Hematopoietic multipotent progenitor cell (in vitro differentiated cells): Measurements from ENCODE around the gene EEF1A1. TPM values are rescaled to one million over a fixed set of nuclear protein-coding genes. Genes with fewer than 3 reads are reported as not detected.
A peak's percentile ranks its signal among the peaks of the same experiment; 100 is the strongest.
"Not testable (repeated sequence)": the region's sequence is repeated elsewhere in the genome, so short reads cannot be mapped to it uniquely, and the experiment has no call there.

ENCODE experiments used
- DNase-seq, 3 donors: peaks; one replicate each; pipeline ENCODE4 v3.0.0-alpha.2; 2011 to 2015; ENCODE audit warnings: low read depth in 2 of 3, low spot score in 2 of 3
- small RNA-seq: library from RNA; depleted of rRNA; stranded (forward); fragments of <200 nt; gene quantifications from one replicate; pipeline ENCODE3, GENCODE V24; 2012
- total RNA-seq: library from RNA; depleted of rRNA; stranded (reverse); fragments of >200 nt; gene quantifications from one replicate; pipeline ENCODE4 v1.2.3, GENCODE V29; 2012

The EEF1A1 gene
- total RNA-seq, 1 donor = 27,910 TPM

GRCh38 chr6:73508776-73509175 lies 12.1 kb downstream of the EEF1A1 start:
- no peak for DNase-seq

- no peak for DNase-seq
Observed at GRCh38 chr6:73506246-73506645, 14.6 kb downstream of the EEF1A1 start.

GRCh38 chr6:73505705-73506104 lies 15.1 kb downstream of the EEF1A1 start:
- DNase-seq = not testable (repeated sequence)

- no peak for DNase-seq
Observed at GRCh38 chr6:73505142-73505541, 15.7 kb downstream of the EEF1A1 start.

- no peak for DNase-seq
Observed at GRCh38 chr6:73504160-73504559, 16.7 kb downstream of the EEF1A1 start.

- DNase-seq = peak in 1 of 3 donors; percentile 29
Observed at GRCh38 chr6:73503027-73503772, 17.6 kb downstream of the EEF1A1 start.

- no peak for DNase-seq
Observed at GRCh38 chr6:73497915-73498314, 22.9 kb downstream of the EEF1A1 start.

- no peak for DNase-seq
Observed at GRCh38 chr6:73491377-73491776, 29.5 kb downstream of the EEF1A1 start.

GRCh38 chr6:73487473-73487872 lies 33.4 kb downstream of the EEF1A1 start:
- DNase-seq = no peak

GRCh38 chr6:73484438-73484837 lies 36.4 kb downstream of the EEF1A1 start:
- DNase-seq = no peak

- DNase-seq = no peak
Observed at GRCh38 chr6:73481969-73482368, 38.9 kb downstream of the EEF1A1 start.

GRCh38 chr6:73477407-73477806 lies 43.4 kb downstream of the EEF1A1 start:
- no peak for DNase-seq

GRCh38 chr6:73476723-73477122 lies 44.1 kb downstream of the EEF1A1 start:
- no peak for DNase-seq

- DNase-seq = no peak
Observed at GRCh38 chr6:73471686-73472290, 49.0 kb downstream of the EEF1A1 start.

Small RNA genes lying within 50 kb of the gene (small RNA-seq; reads per million reads assigned to genes)
- not detected for gene AL603910.2
- not detected for gene RN7SL827P

Other genes with a start within 250 kb of the EEF1A1 start
- not detected for gene DPPA5, start 166.8 kb downstream of the EEF1A1 start, total RNA-seq
- gene KHDC3L, start 158.4 kb downstream of the EEF1A1 start, total RNA-seq = not detected
- 0.27 TPM for gene OOEP, start 151.1 kb downstream of the EEF1A1 start, total RNA-seq
- gene DDX43, start 126.2 kb downstream of the EEF1A1 start, total RNA-seq = 0.54 TPM
- 8.3 TPM for gene CGAS, start 68.7 kb downstream of the EEF1A1 start, total RNA-seq
- gene MTO1, start 59.3 kb downstream of the EEF1A1 start, total RNA-seq = 31.8 TPM
- gene SLC17A5, start 133.0 kb upstream of the EEF1A1 start, total RNA-seq = 8.9 TPM
- gene CD109, start 175.2 kb upstream of the EEF1A1 start, total RNA-seq = 22.1 TPM